SU-DHL-6 (cell line): ENCODE measurements around the gene ATXN7.

Experiments used
- H2AFZ ChIP-seq: fragments of 200-600 bp; sonication (generic); 2 replicates; pipeline ENCODE4 v1.6.1; 2014; ENCODE audit warnings: low read depth, mild to moderate bottlenecking, moderate library complexity, mixed read lengths, antibody characterized with exemption, low read length; ENCODE audit not compliant: severe bottlenecking
- H3F3A ChIP-seq: fragments of 200-600 bp; shearing (Covaris generic); 2 replicates; pipeline ENCODE4 v1.6.0; 2016; ENCODE audit warnings: antibody characterized with exemption, mild to moderate bottlenecking; ENCODE audit not compliant: insufficient read depth
- H3K27ac ChIP-seq: fragments of 200-600 bp; sonication (generic); 2 replicates; pipeline ENCODE4 v1.5.1; 2016; ENCODE audit warnings: low read depth, mild to moderate bottlenecking, low read length, moderate library complexity, mixed read lengths
- H3K27me3 ChIP-seq: fragments of 200-600 bp; sonication (generic), shearing (Covaris generic); 2 replicates; pipeline ENCODE4 v1.6.0; 2014; ENCODE audit warnings: mild to moderate bottlenecking, low read length
- H3K36me3 ChIP-seq: fragments of 200-600 bp; sonication (generic); 2 replicates; pipeline ENCODE4 v1.6.1; 2014; ENCODE audit warnings: mild to moderate bottlenecking, low read length, mixed read lengths
- H3K4me2 ChIP-seq: fragments of 300-600, 200-600 bp; shearing (Covaris generic), sonication (generic); 2 replicates; pipeline ENCODE4 v1.6.0; 2014; ENCODE audit warnings: low read length, low read depth, mild to moderate bottlenecking; ENCODE audit not compliant: poor library complexity, severe bottlenecking
- H3K4me3 ChIP-seq: fragments of 200-600 bp; sonication (generic); 2 replicates; pipeline ENCODE4 v1.5.1; 2014; ENCODE audit warnings: antibody characterized with exemption, low read length, mild to moderate bottlenecking, mixed read lengths; ENCODE audit not compliant: insufficient read depth, poor library complexity, severe bottlenecking
- H3K79me2 ChIP-seq: fragments of 200-600 bp; sonication (generic); 2 replicates; pipeline ENCODE4 v1.6.1; 2014; ENCODE audit warnings: mild to moderate bottlenecking, low read length, moderate library complexity; ENCODE audit not compliant: insufficient read depth
- H3K9ac ChIP-seq: fragments of 200-600 bp; sonication (generic); 2 replicates; pipeline ENCODE4 v1.7.0; 2014; ENCODE audit warnings: mild to moderate bottlenecking, low read length
- H3K9me2 ChIP-seq: fragments of 200-600 bp; sonication (generic); replicated peaks from 2 replicates; pipeline ENCODE4 v1.6.1; 2014; ENCODE audit warnings: low read length; ENCODE audit not compliant: insufficient read depth
- H3K9me3 ChIP-seq: fragments of 200-600 bp; sonication (generic); 2 replicates; pipeline ENCODE4 v1.6.1; 2014; ENCODE audit warnings: low read length, mixed read lengths; ENCODE audit not compliant: insufficient read depth
- H4K20me1 ChIP-seq: fragments of 200-600 bp; sonication (generic); 2 replicates; pipeline ENCODE4 v1.6.1; 2014; ENCODE audit warnings: low read depth, mild to moderate bottlenecking, antibody characterized with exemption, low read length, moderate library complexity, mixed read lengths
- CTCF ChIP-seq: fragments of 200-600 bp; sonication (generic); IDR thresholded peaks from one replicate; pipeline ENCODE4 v1.5.1; 2017; ENCODE audit warnings: antibody characterized with exemption, mild to moderate bottlenecking, low read length, moderate library complexity; ENCODE audit not compliant: insufficient read depth, poor library complexity, severe bottlenecking
- EZH2phosphoT487 ChIP-seq: fragments of 200-600 bp; sonication (generic), shearing (Covaris generic); conservative IDR thresholded peaks from 2 replicates; pipeline ENCODE4 v1.6.1; 2018; ENCODE audit warnings: mild to moderate bottlenecking, antibody characterized with exemption, low read length, moderate library complexity, mixed read lengths

Gene ATXN7

DNA sequence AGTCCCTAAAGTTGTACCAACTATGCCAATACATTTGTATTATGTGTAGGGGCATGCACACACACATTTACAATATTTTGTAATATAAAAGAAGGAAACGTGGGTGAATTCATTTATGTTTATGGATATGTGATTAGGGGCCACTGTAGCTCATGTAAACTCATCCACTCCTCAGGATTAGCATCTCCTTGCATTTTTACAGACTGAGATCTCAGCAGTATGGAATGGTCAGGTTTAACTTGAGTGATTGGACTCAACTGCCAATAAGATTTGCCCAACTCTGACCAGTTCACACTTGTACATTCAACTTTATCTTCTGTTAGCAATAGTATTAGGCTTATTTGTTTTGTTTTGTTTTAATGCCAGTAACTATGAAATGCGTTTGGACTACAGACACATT is 123.2 kb downstream of the ATXN7 start:
- TF ChIP-seq CTCF (no peak), EZH2phosphoT487 (no peak)

DNA sequence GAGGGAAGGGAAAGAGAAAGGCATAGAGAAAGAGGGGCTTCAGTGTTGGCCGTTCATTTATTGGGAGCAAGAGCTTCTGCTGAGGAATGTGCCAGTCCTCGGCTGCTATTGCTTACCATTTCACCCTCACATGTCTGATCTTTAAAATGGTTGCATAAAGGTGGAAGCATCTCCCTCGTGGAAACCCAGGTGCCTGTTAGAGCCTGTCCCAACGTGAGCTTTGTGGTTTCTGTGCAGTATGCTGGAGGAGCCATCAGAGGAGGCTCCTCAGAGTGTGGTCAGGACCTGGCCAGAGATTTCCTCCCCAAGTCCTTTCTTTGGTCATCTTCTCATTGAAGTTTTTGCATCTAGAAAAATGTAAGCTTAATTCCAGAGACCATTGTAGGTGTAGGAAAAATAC is 125.3 kb downstream of the ATXN7 start:
- Histone ChIP-seq H3K9ac (no peak overlapping the region), H3K27me3 (no peaks in the 10 kb centered on the region), H3K9me3 (no peaks in the 10 kb centered on the region), H3K79me2 (no peaks in the 10 kb centered on the region), H3F3A (no peaks in the 10 kb centered on the region), H3K9me2 (no peaks in the 10 kb centered on the region), H3K27ac (no peak overlapping the region), H2AFZ (no peak overlapping the region), H3K4me3 (no peak overlapping the region), H3K4me2 (no peak overlapping the region), H3K36me3 (peaks cover 13% of the 10 kb centered on the region), H4K20me1 (no peaks in the 10 kb centered on the region)
- no peak for TF ChIP-seq EZH2phosphoT487
- no peak for TF ChIP-seq CTCF

More for the DNA sequence above, 123.2 kb downstream of the ATXN7 start:
- no peaks in the 10 kb centered on the region for H3K27me3 ChIP-seq
- no peaks in the 10 kb centered on the region for H4K20me1 ChIP-seq
- H3K4me3 ChIP-seq = no peak overlapping the region
- H3K36me3 ChIP-seq = peaks cover 20% of the 10 kb centered on the region
- no peaks in the 10 kb centered on the region for H3K9me2 ChIP-seq
- H3K79me2 ChIP-seq = no peaks in the 10 kb centered on the region
- no peak overlapping the region for H2AFZ ChIP-seq
- H3K27ac ChIP-seq = no peak overlapping the region
- H3K9me3 ChIP-seq = no peaks in the 10 kb centered on the region
- H3F3A ChIP-seq = no peaks in the 10 kb centered on the region
- no peak overlapping the region for H3K4me2 ChIP-seq
- no peak overlapping the region for H3K9ac ChIP-seq

GRCh38 chr3:63990204-63990603 is 126.5 kb downstream of the ATXN7 start:
- no peaks in the 10 kb centered on the region for H3K79me2 ChIP-seq
- no peaks in the 10 kb centered on the region for H3F3A ChIP-seq
- no peaks in the 10 kb centered on the region for H3K9me2 ChIP-seq
- peaks cover 13% of the 10 kb centered on the region for H3K36me3 ChIP-seq
- H3K27ac ChIP-seq = no peak overlapping the region
- no peak overlapping the region for H3K4me3 ChIP-seq
- H4K20me1 ChIP-seq = no peaks in the 10 kb centered on the region
- H3K4me2 ChIP-seq = no peak overlapping the region
- H3K27me3 ChIP-seq = no peaks in the 10 kb centered on the region
- H2AFZ ChIP-seq = no peak overlapping the region
- H3K9ac ChIP-seq = no peak overlapping the region
- no peaks in the 10 kb centered on the region for H3K9me3 ChIP-seq
- TF ChIP-seq CTCF = no peak
- TF ChIP-seq EZH2phosphoT487 = no peak

DNA sequence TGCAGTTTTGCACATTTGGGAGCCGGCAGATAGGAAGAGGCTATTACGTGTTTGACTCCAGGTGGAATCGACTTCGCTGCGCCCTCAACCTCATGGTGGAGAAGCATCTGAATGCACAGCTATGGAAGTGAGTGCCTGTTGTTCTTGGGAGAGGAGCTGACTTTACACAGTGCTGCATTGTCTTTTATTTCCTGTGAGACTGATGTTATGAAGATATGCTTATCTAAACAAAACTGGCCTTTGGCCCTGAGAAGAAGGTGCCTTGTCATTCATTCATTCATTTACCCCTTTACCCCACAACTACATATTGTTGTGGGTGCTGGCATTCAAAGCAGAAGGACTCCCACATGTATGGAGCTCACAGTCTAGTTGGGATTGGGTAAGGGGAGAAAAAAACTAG is 127.1 kb downstream of the ATXN7 start:
- H3K36me3 ChIP-seq = peaks cover 13% of the 10 kb centered on the region
- H3K9me2 ChIP-seq = no peaks in the 10 kb centered on the region
- H3F3A ChIP-seq = no peaks in the 10 kb centered on the region
- H3K9me3 ChIP-seq = no peaks in the 10 kb centered on the region
- no peaks in the 10 kb centered on the region for H3K27me3 ChIP-seq
- H3K4me3 ChIP-seq = no peak overlapping the region
- H3K4me2 ChIP-seq = no peak overlapping the region
- no peak overlapping the region for H3K9ac ChIP-seq
- H4K20me1 ChIP-seq = no peaks in the 10 kb centered on the region
- no peak overlapping the region for H2AFZ ChIP-seq
- no peak overlapping the region for H3K27ac ChIP-seq
- no peak for TF ChIP-seq CTCF
- TF ChIP-seq EZH2phosphoT487 = no peak
- no peaks in the 10 kb centered on the region for H3K79me2 ChIP-seq
